GM23338 (cell line): Measurements from ENCODE around the gene RAB11FIP3. TPM values are rescaled to one million over a fixed set of nuclear protein-coding genes. Genes with fewer than 3 reads are reported as not detected.

ENCODE experiments used
- ATAC-seq: fragments of 200-7000 bp; cut with Tn5 transposase; 3 replicates; pipeline ENCODE4 v1.9.1; 2020
- DNase-seq: peaks from one replicate; pipeline ENCODE4 v3.0.0-alpha.2; 2015; ENCODE audit warnings: low spot score
- H2AFZ ChIP-seq: fragments of 200-600 bp; sonication (generic); 2 replicates; pipeline ENCODE4 v1.8.0; 2016; ENCODE audit warnings: antibody characterized with exemption, mild to moderate bottlenecking, moderate library complexity
- H3F3A ChIP-seq: fragments of 200-600 bp; sonication (generic); replicated peaks from 2 replicates; pipeline ENCODE4 v1.8.0; 2017; ENCODE audit warnings: antibody characterized with exemption, mixed run types, low read depth
- H3K27ac ChIP-seq: fragments of 200-600 bp; sonication (generic); 2 replicates; pipeline ENCODE4 v1.6.1; 2016; ENCODE audit warnings: low read depth
- H3K27me3 ChIP-seq: fragments of 200-600 bp; sonication (generic); 2 replicates; pipeline ENCODE4 v1.8.0; 2016; ENCODE audit warnings: mild to moderate bottlenecking, mixed run types, moderate library complexity; ENCODE audit not compliant: insufficient read depth
- H3K36me3 ChIP-seq: fragments of 200-600 bp; sonication (generic); 2 replicates; pipeline ENCODE4 v1.8.0; 2016; ENCODE audit warnings: mild to moderate bottlenecking; ENCODE audit not compliant: insufficient read depth
- H3K4me1 ChIP-seq: fragments of 200-600 bp; sonication (generic); 2 replicates; pipeline ENCODE4 v1.8.0; 2016; ENCODE audit warnings: mild to moderate bottlenecking, moderate library complexity; ENCODE audit not compliant: insufficient read depth
- H3K4me2 ChIP-seq: fragments of 200-600 bp; sonication (generic); 2 replicates; pipeline ENCODE4 v1.7.1; 2017; ENCODE audit warnings: mixed run types
- H3K4me3 ChIP-seq: fragments of 200-600 bp; sonication (generic); 2 replicates; pipeline ENCODE4 v1.6.1; 2016; ENCODE audit warnings: mixed run types
- H3K79me2 ChIP-seq: fragments of 200-600 bp; sonication (generic); replicated peaks from 2 replicates; pipeline ENCODE4 v1.8.0; 2017; ENCODE audit warnings: mild to moderate bottlenecking; ENCODE audit not compliant: insufficient read depth
- H3K9me2 ChIP-seq: fragments of 200-600 bp; sonication (generic); 2 replicates; pipeline ENCODE4 v1.8.0; 2017; ENCODE audit not compliant: insufficient read depth
- H4K20me1 ChIP-seq: fragments of 200-600 bp; sonication (generic); replicated peaks from 2 replicates; pipeline ENCODE4 v1.8.0; 2017; ENCODE audit warnings: mild to moderate bottlenecking; ENCODE audit not compliant: insufficient read depth
- H3K27ac Mint-ChIP-seq: 2 replicates; pipeline ENCODE4 v1.8.0; 2020; ENCODE audit warnings: inconsistent platforms, mild to moderate bottlenecking, moderate library complexity, mixed read lengths
- H3K27me3 Mint-ChIP-seq: 3 replicates; pipeline ENCODE4 v1.8.0; 2022; ENCODE audit warnings: low read depth, mild to moderate bottlenecking, moderate library complexity, mixed read lengths, inconsistent platforms; ENCODE audit not compliant: insufficient read depth, poor library complexity
- H3K36me3 Mint-ChIP-seq: 3 replicates; pipeline ENCODE4 v1.8.0; 2021; ENCODE audit warnings: low read depth, mild to moderate bottlenecking, inconsistent platforms, moderate library complexity, mixed read lengths
- H3K4me1 Mint-ChIP-seq: 3 replicates; pipeline ENCODE4 v1.8.0; 2020; ENCODE audit warnings: mild to moderate bottlenecking, inconsistent platforms, mixed read lengths
- H3K4me3 Mint-ChIP-seq: 3 replicates; pipeline ENCODE4 v1.8.0; 2021; ENCODE audit warnings: moderate library complexity, mild to moderate bottlenecking, inconsistent platforms, mixed read lengths
- H3K9me3 Mint-ChIP-seq: 3 replicates; pipeline ENCODE4 v1.8.0; 2020; ENCODE audit warnings: moderate library complexity, mild to moderate bottlenecking, inconsistent platforms, mixed read lengths
- CREB1 ChIP-seq: fragments of 250-450 bp; sonication (Bioruptor Pico); IDR thresholded peaks from 2 replicates; pipeline ENCODE4 v1.5.0; 2020; ENCODE audit warnings: low read depth, mild to moderate bottlenecking, moderate library complexity
- CTCF ChIP-seq, 2 experiments: fragments of 200-600 bp in 1 of 2; sonication (generic) in 1 of 2; conservative IDR thresholded peaks; 2 replicates each; pipeline versions ENCODE4 v1.5.1 to v1.6.1; 2016 to 2017; ENCODE audit warnings: antibody characterized with exemption in 2 of 2, low read depth in 2 of 2, mild to moderate bottlenecking in 2 of 2, moderate library complexity in 1 of 2
- ETS1 ChIP-seq: IDR thresholded peaks from 2 replicates; pipeline ENCODE4 v1.6.1; 2016; ENCODE audit warnings: antibody characterized with exemption
- EZH2 ChIP-seq: fragments of 200-600 bp; sonication (generic); IDR thresholded peaks from one replicate; pipeline ENCODE4 v1.8.0; 2017; ENCODE audit warnings: antibody characterized with exemption, mild to moderate bottlenecking, low read depth; ENCODE audit not compliant: unreplicated experiment
- EZH2phosphoT487 ChIP-seq: fragments of 200-600 bp; sonication (generic); IDR thresholded peaks from one replicate; pipeline ENCODE4 v1.8.1; 2018; ENCODE audit warnings: antibody characterized with exemption; ENCODE audit not compliant: unreplicated experiment
- JUNB ChIP-seq: IDR thresholded peaks from one replicate; pipeline ENCODE4 v1.6.1; 2016; ENCODE audit warnings: antibody characterized with exemption; ENCODE audit not compliant: unreplicated experiment
- NANOG ChIP-seq: IDR thresholded peaks from 2 replicates; pipeline ENCODE4 v1.6.1; 2016; ENCODE audit warnings: antibody characterized with exemption, borderline replicate concordance
- POLR2AphosphoS5 ChIP-seq: IDR thresholded peaks from 2 replicates; pipeline ENCODE4 v1.6.1; 2016; ENCODE audit warnings: antibody characterized with exemption, low read depth
- REST ChIP-seq: IDR thresholded peaks from one replicate; pipeline ENCODE4 v1.6.1; 2018; ENCODE audit warnings: antibody characterized with exemption; ENCODE audit not compliant: unreplicated experiment
- STAT1 ChIP-seq: IDR thresholded peaks from one replicate; pipeline ENCODE4 v1.6.1; 2016; ENCODE audit warnings: antibody characterized with exemption; ENCODE audit not compliant: unreplicated experiment
- ZNF114 ChIP-seq: fragments of 250-450 bp; sonication (Bioruptor Pico); IDR thresholded peaks from 2 replicates; pipeline ENCODE4 v1.5.0; 2020; ENCODE audit warnings: mild to moderate bottlenecking, moderate library complexity
- ZNF331 ChIP-seq: fragments of 250-450 bp; sonication (Bioruptor Pico); IDR thresholded peaks from 2 replicates; pipeline ENCODE4 v1.5.0; 2020; ENCODE audit warnings: low read depth, mild to moderate bottlenecking, moderate library complexity
- ZNF462 ChIP-seq: fragments of 250-450 bp; sonication (Bioruptor Pico); IDR thresholded peaks from 2 replicates; pipeline ENCODE4 v1.5.0; 2020; ENCODE audit warnings: mild to moderate bottlenecking, moderate library complexity
- polyA plus RNA-seq: library from polyadenylated mRNA; unstranded; fragments of >200 nt; fragmentation: Nextera tagmentation; extraction: Ambion mirVana; gene quantifications from 2 replicates; pipeline ENCODE4 v1.2.1, GENCODE V29; 2016
- total RNA-seq: library from RNA; depleted of rRNA; stranded (reverse); fragments of >200 nt; shearing (Covaris generic); gene quantifications from 2 replicates; pipeline ENCODE4 v1.2.3, GENCODE V29; 2014

The RAB11FIP3 gene
- total and polyA plus RNA-seq, 2 experiments from 2014 or later: 3.2 to 29.2 TPM

GRCh38 chr16:528111-529011 is 102.9 kb downstream of the RAB11FIP3 start:
- Histone ChIP-seq H3K4me3 (peak overlapping the region; percentile 79), H4K20me1 (peaks cover 37% of the 10 kb centered on the region), H3K9me2 (no peaks in the 10 kb centered on the region), H3K79me2 (peaks cover 58% of the 10 kb centered on the region), H3K27ac (no peak overlapping the region), H3K27me3 (no peaks in the 10 kb centered on the region), H2AFZ (no peak overlapping the region), H3F3A (0 out of 2 replicates have a peak, but pooled peaks cover 8% of the 10 kb centered on the region), H3K36me3 (no peaks in the 10 kb centered on the region), H3K4me1 (peaks cover 6% of the 10 kb centered on the region; the same call in 1 of the 2 replicates), H3K4me2 (peak overlapping the region; percentile 92)
- Mint-ChIP-seq H3K4me3 (peak overlapping the region; percentile 86), H3K36me3 (peaks cover 5% of the 10 kb centered on the region; the same call in 2 of the 3 replicates), H3K9me3 (no peaks in the 10 kb centered on the region; the same call in 2 of the 3 replicates), H3K4me1 (peaks cover 20% of the 10 kb centered on the region), H3K27me3 (peaks cover 11% of the 10 kb centered on the region), H3K27ac (peak overlapping the region; percentile 31; the same call in 1 of the 2 replicates)
- ATAC-seq (peak; percentile 5), DNase-seq (peak; percentile 63)
- TF ChIP-seq POLR2AphosphoS5 (no peak), EZH2phosphoT487 (no peak), CTCF (conservative IDR thresholded peaks at IDR 0.05; ENCODE audit: low read depth in 2 of 2) (no peak), EZH2 (no peak), NANOG (no peak), REST (no peak), CREB1 (CRISPR knock-in tag) (no peak), STAT1 (no peak), ETS1 (no peak), ZNF331 (no peak), ZNF114 (CRISPR knock-in tag) (no peak), ZNF462 (CRISPR knock-in tag) (no peak), JUNB (no peak)
